ENCODE results near the gene ALDOA.

Gene ALDOA

DNA sequence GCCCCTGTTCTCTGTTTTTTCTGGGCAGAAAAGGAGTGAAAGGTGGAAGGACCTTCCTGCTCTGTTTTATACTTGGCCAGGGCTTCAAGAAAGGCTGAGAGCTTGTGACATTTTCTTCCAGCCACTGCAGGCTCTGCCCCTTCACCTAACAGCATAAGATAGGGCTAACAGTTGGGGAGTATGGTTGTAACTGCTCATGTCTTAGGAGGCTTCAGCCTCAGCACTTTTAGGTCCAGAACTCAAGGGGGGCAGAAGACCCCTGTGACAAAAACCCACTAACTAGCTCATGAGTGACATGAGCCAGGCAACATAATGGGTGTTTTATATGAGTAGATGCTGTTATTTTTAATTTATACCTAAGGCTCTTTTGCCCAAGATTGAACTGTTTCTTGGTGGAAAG, 4.9 kb downstream of the ALDOA start:
- no peak for DNase-seq

DNA sequence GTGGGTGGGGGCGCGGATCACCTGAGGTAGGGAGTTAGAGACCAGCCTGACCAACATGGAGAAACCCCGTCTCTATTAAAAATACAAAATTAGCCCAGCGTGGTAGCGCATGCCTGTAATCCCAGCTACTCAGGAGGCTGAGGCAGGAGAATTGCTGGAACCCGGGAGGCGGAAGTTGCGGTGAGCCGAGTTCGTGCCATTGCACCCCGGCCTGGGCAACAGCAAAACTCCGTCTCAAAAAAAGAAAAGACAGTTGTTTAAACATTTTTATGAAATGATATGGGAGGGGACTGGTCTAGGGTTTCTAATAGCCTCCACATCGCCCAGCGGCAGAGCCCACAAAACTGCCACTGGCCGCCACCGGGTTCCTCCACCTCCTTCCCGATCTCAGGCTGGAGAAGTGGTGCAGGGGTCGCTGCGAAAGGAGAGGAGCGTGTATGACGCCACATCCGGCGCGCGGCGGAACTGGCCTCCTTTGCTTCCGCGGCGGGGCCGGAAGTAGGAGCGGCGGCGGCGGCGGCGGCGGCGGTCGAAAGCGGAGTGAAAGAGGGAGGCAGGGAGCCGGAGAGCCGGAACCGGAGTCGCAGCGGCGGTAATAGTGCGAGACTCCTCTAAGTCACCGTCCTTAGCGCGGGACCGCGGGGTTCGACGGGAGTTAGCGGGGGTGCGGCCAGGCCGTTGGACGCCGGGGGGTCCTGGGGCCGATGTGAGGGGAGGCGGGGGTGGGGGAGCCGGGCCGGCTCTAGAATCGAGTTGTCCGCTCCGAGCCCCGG, 10.1 kb downstream of the ALDOA start, which contains the start of gene PPP4C:
TSS of gene PPP4C (plus strand) at position 492 of the 773 bp plus-strand sequence. CDS start 384 bp downstream, outside the sequence.
- DNase-seq = peak; percentile 89

DNA sequence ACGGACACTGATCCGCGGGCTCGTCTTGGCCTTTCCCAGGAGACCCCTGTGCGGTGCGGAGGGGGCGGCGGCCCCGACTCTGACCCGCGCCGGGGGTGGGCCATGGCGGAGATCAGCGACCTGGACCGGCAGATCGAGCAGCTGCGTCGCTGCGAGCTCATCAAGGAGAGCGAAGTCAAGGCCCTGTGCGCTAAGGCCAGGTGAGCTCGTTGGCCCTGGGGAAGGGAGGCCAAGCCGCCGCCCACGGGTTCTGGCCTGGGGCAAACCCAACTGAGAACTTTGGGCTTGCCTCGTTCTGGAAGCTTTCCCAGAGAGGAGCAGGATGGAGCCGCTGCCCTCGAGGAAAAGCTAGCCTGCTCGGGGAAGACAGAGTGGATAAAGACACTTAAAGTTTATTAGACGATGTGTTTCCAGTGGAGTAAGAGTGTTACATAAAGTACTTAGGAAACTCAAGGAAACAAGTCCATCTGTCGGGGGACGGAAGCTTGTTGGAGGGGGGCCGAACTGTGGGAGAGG, 10.8 kb downstream of the ALDOA start:
- DNase-seq = no peak

GRCh38 chr16:30077656-30078055, 12.1 kb downstream of the ALDOA start:
- no peak for DNase-seq

DNA sequence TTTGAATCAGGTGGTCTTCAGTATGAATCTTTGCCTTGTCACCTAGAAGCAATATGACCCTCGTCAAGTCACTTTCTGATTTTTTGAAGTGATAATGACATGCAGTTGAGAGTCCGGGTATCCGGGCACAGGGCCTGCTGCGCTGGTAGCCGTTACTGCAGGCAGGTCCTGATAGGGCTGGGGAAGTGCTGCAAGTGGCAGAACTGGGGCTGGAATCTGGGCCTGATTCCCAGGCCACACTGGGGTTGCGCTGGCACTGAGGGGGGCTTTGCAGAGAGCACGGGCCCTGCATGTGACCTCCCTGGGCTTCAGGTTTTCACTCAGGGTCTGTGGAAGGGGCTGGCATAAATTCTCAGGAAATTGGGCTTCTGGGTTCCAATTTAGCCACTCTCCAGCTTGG, 13.2 kb downstream of the ALDOA start:
- DNase-seq = no peak

DNA sequence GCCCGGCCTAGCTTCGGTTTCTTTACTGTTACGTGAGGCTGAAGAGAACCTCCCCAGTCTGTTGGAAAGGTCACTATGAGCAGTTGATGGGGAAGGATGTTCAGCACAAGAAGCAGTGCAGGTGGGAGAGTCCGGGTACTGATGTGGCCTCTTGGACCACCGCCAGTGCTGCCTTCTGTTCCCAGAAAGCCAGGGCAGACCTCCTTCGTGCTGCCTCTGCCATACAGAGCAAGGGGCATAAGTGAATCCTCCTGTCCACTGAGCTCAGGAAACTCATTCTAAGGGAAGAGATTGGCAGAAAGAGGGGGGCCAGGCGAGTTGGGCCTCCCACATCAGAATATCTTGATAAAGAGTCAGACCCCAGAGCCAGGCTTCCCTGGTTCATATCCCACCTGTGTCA, 13.9 kb downstream of the ALDOA start:
- DNase-seq = no peak

DNA sequence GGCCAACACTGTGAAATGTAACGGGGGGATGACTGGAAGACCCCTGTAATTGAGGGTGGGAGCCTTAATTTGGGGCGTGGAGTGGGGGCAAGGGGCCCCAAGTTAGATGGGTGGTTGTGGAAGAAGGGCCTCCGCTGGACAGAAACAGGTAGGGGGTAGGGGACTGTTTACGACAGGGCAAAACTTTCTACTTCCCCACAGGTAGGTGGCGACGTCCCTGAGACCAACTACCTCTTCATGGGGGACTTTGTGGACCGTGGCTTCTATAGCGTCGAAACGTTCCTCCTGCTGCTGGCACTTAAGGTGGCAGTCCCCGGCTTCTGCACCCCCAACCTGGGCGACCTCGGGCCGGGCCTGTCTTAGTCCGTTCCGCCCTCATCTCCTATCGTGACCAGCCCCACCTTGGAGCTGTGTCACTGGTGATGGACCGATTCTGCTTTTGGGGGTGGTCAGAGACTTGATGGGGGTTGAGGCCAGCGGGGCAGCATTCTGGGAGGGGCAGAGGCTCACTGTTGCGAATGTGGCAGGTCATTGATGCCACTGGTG, 17.1 kb downstream of the ALDOA start:
- DNase-seq = no peak

- DNase-seq = no peak
These were observed 17.9 kb downstream of the ALDOA start for GRCh38 chr16:30083216-30084055.

GRCh38 chr16:30084096-30084815, 18.7 kb downstream of the ALDOA start:
- DNase-seq = no peak

GRCh38 chr16:30084816-30085159, 19.2 kb downstream of the ALDOA start:
- DNase-seq = no peak

GRCh38 chr16:30085247-30085646, 19.7 kb downstream of the ALDOA start:
- no peak for DNase-seq

DNA sequence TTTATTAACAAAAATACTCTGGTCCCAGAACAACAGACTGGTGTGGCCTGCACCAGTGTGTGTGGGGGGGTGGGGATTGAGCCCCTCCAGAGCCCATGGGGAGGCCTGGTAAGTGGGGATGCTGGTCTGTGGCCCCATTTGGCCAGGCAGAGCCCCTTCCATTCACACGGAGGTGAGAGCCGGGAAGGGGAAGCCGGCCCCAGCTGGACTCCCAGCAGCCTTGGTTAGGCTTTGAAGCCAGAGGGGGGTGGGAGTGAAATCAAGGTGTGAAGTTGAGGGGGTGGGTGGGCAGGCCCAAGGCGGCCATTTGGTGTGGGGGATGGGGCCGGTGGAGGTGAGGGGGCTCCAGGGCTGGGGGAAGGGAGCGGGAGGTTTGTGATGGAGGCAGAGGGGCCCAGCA, 20.3 kb downstream of the ALDOA start:
- no peak for DNase-seq

- DNase-seq = no peak
These were observed 21.0 kb downstream of the ALDOA start for GRCh38 chr16:30086291-30087140.

DNA sequence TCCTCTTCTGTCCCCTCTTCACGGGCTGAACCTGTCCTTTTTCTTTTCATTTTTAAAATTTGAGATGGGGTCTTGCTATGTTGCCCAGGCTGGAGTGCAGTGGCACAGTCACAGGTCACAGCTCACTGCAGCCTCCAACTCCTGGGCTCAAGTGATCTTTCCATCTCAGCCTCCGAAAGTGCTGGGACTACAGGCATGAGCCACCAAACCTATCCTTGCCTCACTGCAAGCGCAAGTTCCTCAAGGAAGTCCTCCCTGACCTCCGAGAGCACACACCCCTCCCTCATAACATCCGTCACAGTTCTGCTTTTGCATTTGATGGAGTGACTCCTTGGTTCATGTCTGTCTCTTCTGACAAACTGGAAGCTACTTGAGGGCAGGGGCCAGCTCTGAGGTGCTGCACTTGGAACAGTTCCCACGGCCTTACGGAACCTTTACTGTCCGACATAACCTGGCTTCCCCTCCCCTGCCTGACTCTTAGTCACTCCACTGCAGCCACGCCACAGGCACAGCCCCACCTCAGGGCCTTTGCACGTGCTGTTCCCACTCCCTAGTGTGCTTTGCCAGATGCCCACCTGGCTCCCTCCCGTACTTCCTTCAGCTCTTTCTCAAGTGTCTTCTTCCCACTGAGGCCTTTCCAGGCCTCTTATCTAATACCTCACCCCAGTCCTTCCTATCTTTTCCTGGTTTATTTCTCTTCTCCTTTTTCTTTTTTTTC, 21.8 kb downstream of the ALDOA start:
- no peak for DNase-seq

GRCh38 chr16:30088237-30088831, 22.8 kb downstream of the ALDOA start:
- DNase-seq = no peak

GRCh38 chr16:30088832-30089624, 23.5 kb downstream of the ALDOA start:
- no peak for DNase-seq

- DNase-seq = no peak
These were observed 25.2 kb downstream of the ALDOA start for GRCh38 chr16:30090610-30091331.

GRCh38 chr16:30091474-30092372, 26.2 kb downstream of the ALDOA start, which contains the start of gene TBX6:
Gene TBX6 (minus strand): TSS chr16:30091924. CDS start chr16:30091193, 731 bp downstream.
- peak; percentile 92 for DNase-seq
